WTC11 (cell line): Measurements from ENCODE around the gene COL21A1. TPM values are rescaled to one million over a fixed set of nuclear protein-coding genes. Genes with fewer than 3 reads are reported as not detected.
A peak's percentile ranks its signal among the peaks of the same experiment; 100 is the strongest.

ENCODE experiments used
- ATAC-seq: fragments of 200-7000 bp; cut with Tn5 transposase; 2 replicates; pipeline ENCODE4 v1.10.0; 2021; ENCODE audit warnings: mild to moderate bottlenecking, moderate library complexity
- CTCF ChIA-PET: fragments of 300-600 bp; sonication (Branson Sonifier 250); formaldehyde crosslinking; loops from one replicate; lab custom pipeline; 2021; ENCODE audit warnings: antibody characterized with exemption; lab: Charles Lee
- POLR2A ChIA-PET: fragments of 350-600 bp; sonication (Branson Sonifier 250); formaldehyde crosslinking; loops from one replicate; lab custom pipeline; 2021; ENCODE audit warnings: antibody characterized with exemption; lab: Charles Lee
- DNase-seq: peaks from one replicate; pipeline ENCODE4 v3.0.0; 2021; ENCODE audit warnings: low spot score
- H3K27ac Mint-ChIP-seq: 2 replicates; pipeline ENCODE4 v1.8.0; 2021; ENCODE audit warnings: mixed read lengths
- H3K27me3 Mint-ChIP-seq: 2 replicates; pipeline ENCODE4 v1.8.0; 2021; ENCODE audit warnings: low read depth, mild to moderate bottlenecking, moderate library complexity, mixed read lengths
- H3K36me3 Mint-ChIP-seq: 2 replicates; pipeline ENCODE4 v1.8.0; 2021; ENCODE audit warnings: mixed read lengths
- H3K4me1 Mint-ChIP-seq: 2 replicates; pipeline ENCODE4 v1.8.0; 2022; ENCODE audit warnings: mixed read lengths
- H3K4me3 Mint-ChIP-seq: 2 replicates; pipeline ENCODE4 v1.8.0; 2021; ENCODE audit warnings: mild to moderate bottlenecking, moderate library complexity, mixed read lengths
- H3K9me3 Mint-ChIP-seq: 2 replicates; pipeline ENCODE4 v1.8.0; 2021; ENCODE audit warnings: mixed read lengths
- AR ChIP-seq: fragments of 250-450 bp; sonication (Bioruptor Pico); IDR thresholded peaks from 2 replicates; pipeline ENCODE4 v1.9.0; 2021; ENCODE audit warnings: mild to moderate bottlenecking
- ARID4B ChIP-seq: sonication (generic); formaldehyde crosslinking; IDR thresholded peaks from 2 replicates; pipeline ENCODE4 v1.8.0; 2023; ENCODE audit warnings: missing genetic modification reagents, mild to moderate bottlenecking, borderline replicate concordance
- E2F1 ChIP-seq: sonication (generic); formaldehyde crosslinking; IDR thresholded peaks from 2 replicates; pipeline ENCODE4 v1.8.0; 2022; ENCODE audit warnings: mild to moderate bottlenecking, missing genetic modification reagents
- ELF4 ChIP-seq: sonication (generic); formaldehyde crosslinking; IDR thresholded peaks from 2 replicates; pipeline ENCODE4 v1.8.1; 2022; ENCODE audit warnings: low read depth, mild to moderate bottlenecking, moderate library complexity, missing genetic modification reagents
- GTF2I ChIP-seq: fragments of 250-450 bp; sonication (Bioruptor Pico); conservative IDR thresholded peaks from 2 replicates; pipeline ENCODE4 v1.4.0; 2021; ENCODE audit warnings: mild to moderate bottlenecking
- HMGXB4 ChIP-seq: sonication (generic); formaldehyde crosslinking; IDR thresholded peaks from 2 replicates; pipeline ENCODE4 v1.8.1; 2023; ENCODE audit warnings: mild to moderate bottlenecking, moderate library complexity, missing genetic modification reagents
- NR2C2 ChIP-seq: sonication (generic); formaldehyde crosslinking; IDR thresholded peaks from 2 replicates; pipeline ENCODE4 v1.8.0; 2022; ENCODE audit warnings: mild to moderate bottlenecking, missing genetic modification reagents
- PREB ChIP-seq: sonication (generic); formaldehyde crosslinking; IDR thresholded peaks from 2 replicates; pipeline ENCODE4 v1.8.1; 2022; ENCODE audit warnings: mild to moderate bottlenecking, missing genetic modification reagents, moderate library complexity, borderline replicate concordance
- RELA ChIP-seq: sonication (generic); formaldehyde crosslinking; IDR thresholded peaks from 2 replicates; pipeline ENCODE4 v1.8.1; 2022; ENCODE audit warnings: missing genetic modification reagents, mild to moderate bottlenecking, borderline replicate concordance
- SOX15 ChIP-seq: fragments of 250-450 bp; sonication (Bioruptor Pico); IDR thresholded peaks from 2 replicates; pipeline ENCODE4 v1.9.0; 2021; ENCODE audit warnings: mild to moderate bottlenecking
- TP53 ChIP-seq: sonication (generic); formaldehyde crosslinking; IDR thresholded peaks from 2 replicates; pipeline ENCODE4 v1.8.1; 2023; ENCODE audit warnings: mild to moderate bottlenecking, missing genetic modification reagents
- ZBTB43 ChIP-seq: sonication (generic); formaldehyde crosslinking; IDR thresholded peaks from 2 replicates; pipeline ENCODE4 v1.8.1; 2023; ENCODE audit warnings: mild to moderate bottlenecking, missing genetic modification reagents
- ZNF138 ChIP-seq: sonication (generic); formaldehyde crosslinking; conservative IDR thresholded peaks from 2 replicates; pipeline ENCODE4 v1.8.1; 2022; ENCODE audit warnings: mild to moderate bottlenecking, moderate library complexity, missing genetic modification reagents
- ZNF512 ChIP-seq: sonication (generic); formaldehyde crosslinking; IDR thresholded peaks from 2 replicates; pipeline ENCODE4 v1.8.1; 2022; ENCODE audit warnings: missing genetic modification reagents, borderline replicate concordance
- total RNA-seq: library from RNA; stranded (reverse); gene quantifications from 3 replicates; pipeline ENCODE4 v1.2.3, GENCODE V29; 2021

Gene COL21A1
- total RNA-seq, 1 experiment from 2014 or later = 4.4 TPM

- TF ChIP-seq ARID4B (no peak), SOX15 (CRISPR knock-in tag) (no peak), E2F1 (CRISPR knock-in tag) (no peak), TP53 (CRISPR knock-in tag) (no peak)
Measured at GRCh38 chr6:56101141-56101553, 146.2 kb downstream of the COL21A1 start (continued).

GRCh38 chr6:56096946-56097621 is 150.3 kb downstream of the COL21A1 start:
- Mint-ChIP-seq H3K4me3 (no peak overlapping the region), H3K4me1 (peaks cover 9% of the 10 kb centered on the region), H3K36me3 (peaks cover 11% of the 10 kb centered on the region), H3K27me3 (no peaks in the 10 kb centered on the region), H3K27ac (peak overlapping the region; percentile 54), H3K9me3 (peaks cover 17% of the 10 kb centered on the region)
- ChIA-PET CTCF (no interaction called here), POLR2A (no interaction called here)
- TF ChIP-seq ELF4 = no peak
- no peak for TF ChIP-seq NR2C2 (CRISPR knock-in tag)
- TF ChIP-seq ZNF512 (CRISPR knock-in tag) = no peak
- TF ChIP-seq GTF2I = no peak
- no peak for TF ChIP-seq ZNF138 (CRISPR knock-in tag)
- no peak for TF ChIP-seq HMGXB4
- TF ChIP-seq PREB (CRISPR knock-in tag) = no peak
- no peak for TF ChIP-seq RELA (CRISPR knock-in tag)
- no peak for TF ChIP-seq E2F1 (CRISPR knock-in tag)
- no peak for TF ChIP-seq AR (CRISPR knock-in tag)
- TF ChIP-seq ZBTB43 = no peak
- ATAC-seq = 0 out of 2 replicates have a peak, but pooled peaks have one; percentile 38
- DNase-seq = no peak
